Hepatocyte (in vitro differentiated cells): ENCODE results near the gene SETBP1. TPM values are rescaled to one million over a fixed set of nuclear protein-coding genes. Genes with fewer than 3 reads are reported as not detected.

Source experiments
- DNase-seq: peaks from one replicate; pipeline ENCODE4 v3.0.0-alpha.2; 2016; ENCODE audit warnings: low spot score
- H2AFZ ChIP-seq: fragments of 200-600 bp; sonication (generic); 2 replicates; pipeline ENCODE4 v1.6.0; 2016; ENCODE audit warnings: antibody characterized with exemption, mild to moderate bottlenecking
- H3K27ac ChIP-seq: fragments of 200-600 bp; sonication (generic); 2 replicates; pipeline ENCODE4 v1.5.1; 2016; ENCODE audit warnings: mild to moderate bottlenecking
- H3K27me3 ChIP-seq: fragments of 200-600 bp; sonication (generic); 2 replicates; pipeline ENCODE4 v1.6.1; 2016
- H3K36me3 ChIP-seq: fragments of 200-600 bp; sonication (generic); replicated peaks from 2 replicates; pipeline ENCODE4 v1.5.1; 2016; ENCODE audit warnings: low read depth; ENCODE audit not compliant: insufficient read depth
- H3K4me1 ChIP-seq: fragments of 200-600 bp; sonication (generic); 2 replicates; pipeline ENCODE4 v1.5.1; 2016; ENCODE audit warnings: mild to moderate bottlenecking, moderate library complexity; ENCODE audit not compliant: insufficient read depth
- H3K4me2 ChIP-seq: fragments of 200-600 bp; sonication (generic); 2 replicates; pipeline ENCODE4 v1.6.0; 2016
- H3K4me3 ChIP-seq: fragments of 200-600 bp; sonication (generic); 2 replicates; pipeline ENCODE4 v1.5.1; 2016; ENCODE audit warnings: mild to moderate bottlenecking
- H3K79me2 ChIP-seq: fragments of 200-600 bp; sonication (generic); 2 replicates; pipeline ENCODE4 v1.6.0; 2017; ENCODE audit warnings: mild to moderate bottlenecking
- H3K9me2 ChIP-seq: fragments of 200-600 bp; sonication (generic); replicated peaks from 2 replicates; pipeline ENCODE4 v1.6.0; 2017; ENCODE audit warnings: mild to moderate bottlenecking; ENCODE audit not compliant: insufficient read depth
- H3K9me3 ChIP-seq: fragments of 200-600 bp; sonication (generic); 2 replicates; pipeline ENCODE4 v1.5.1; 2016; ENCODE audit warnings: low read depth, mild to moderate bottlenecking
- H4K20me1 ChIP-seq: fragments of 200-600 bp; sonication (generic); 2 replicates; pipeline ENCODE4 v1.6.0; 2016; ENCODE audit warnings: mild to moderate bottlenecking; ENCODE audit not compliant: insufficient read depth, poor library complexity, severe bottlenecking
- CTCF ChIP-seq: fragments of 200-600 bp; sonication (generic); IDR thresholded peaks from 2 replicates; pipeline ENCODE4 v1.5.1; 2016; ENCODE audit warnings: antibody characterized with exemption, mild to moderate bottlenecking; ENCODE audit not compliant: poor library complexity
- EZH2 ChIP-seq: fragments of 200-600 bp; sonication (generic); IDR thresholded peaks from 2 replicates; pipeline ENCODE4 v1.6.1; 2016; ENCODE audit warnings: antibody characterized with exemption, mild to moderate bottlenecking, borderline replicate concordance
- EZH2phosphoT487 ChIP-seq: fragments of 200-600 bp; sonication (generic); IDR thresholded peaks from one replicate; pipeline ENCODE4 v1.6.1; 2018; ENCODE audit warnings: antibody characterized with exemption, mild to moderate bottlenecking, low read depth, moderate library complexity; ENCODE audit not compliant: unreplicated experiment, severe bottlenecking
- WGBS: methylation state at CpG from one replicate; pipeline ENCODE4 v1.1.6; 2016; ENCODE audit warnings: low lambda C conversion rate; ENCODE audit errors: missing lambda C conversion rate; 5-methylcytosine and 5-hydroxymethylcytosine counted together
- polyA plus RNA-seq: library from polyadenylated mRNA; unstranded; fragments of >200 nt; fragmentation: Nextera tagmentation; extraction: Ambion mirVana; gene quantifications from 2 replicates; pipeline ENCODE4 v1.2.1, GENCODE V29; 2016
- total RNA-seq: library from RNA; depleted of rRNA; stranded (reverse); fragments of >200 nt; gene quantifications from 2 replicates; pipeline ENCODE4 v1.2.3, GENCODE V29; 2014

The SETBP1 gene
- total and polyA plus RNA-seq, 2 experiments from 2014 or later = 10.3 to 21.1 TPM

GRCh38 chr18:44793194-44793593 lies 112.5 kb downstream of the SETBP1 start:
- H3K4me3 ChIP-seq = no peak overlapping the region
- peaks cover 21% of the 10 kb centered on the region for H3K79me2 ChIP-seq
- peaks cover 66% of the 10 kb centered on the region for H3K4me1 ChIP-seq
- no peaks in the 10 kb centered on the region for H3K9me2 ChIP-seq
- H3K27ac ChIP-seq = no peak overlapping the region
- H3K27me3 ChIP-seq = no peaks in the 10 kb centered on the region
- no peaks in the 10 kb centered on the region for H3K9me3 ChIP-seq
- no peak for DNase-seq
- no peak for TF ChIP-seq CTCF
- no peak for TF ChIP-seq EZH2
- no peak for TF ChIP-seq EZH2phosphoT487
- no peaks in the 10 kb centered on the region for H3K36me3 ChIP-seq
- peak overlapping the region; percentile 16 for H3K4me2 ChIP-seq
- peaks cover 2% of the 10 kb centered on the region for H4K20me1 ChIP-seq
- 73% methylated on average over 2 of the region's 2 CpGs for WGBS
- no peak overlapping the region for H2AFZ ChIP-seq

GRCh38 chr18:44793685-44794084 lies 113.0 kb downstream of the SETBP1 start:
- Histone ChIP-seq H3K27me3 (no peaks in the 10 kb centered on the region), H3K27ac (no peak overlapping the region)

GRCh38 chr18:44795241-44795640 lies 114.6 kb downstream of the SETBP1 start:
- Histone ChIP-seq H3K9me3 (no peaks in the 10 kb centered on the region), H3K4me2 (no peak overlapping the region), H3K4me3 (no peak overlapping the region), H3K36me3 (no peaks in the 10 kb centered on the region), H3K79me2 (peaks cover 11% of the 10 kb centered on the region), H3K27ac (peak overlapping the region; percentile 81), H3K27me3 (no peaks in the 10 kb centered on the region), H4K20me1 (no peaks in the 10 kb centered on the region), H3K4me1 (peaks cover 65% of the 10 kb centered on the region), H2AFZ (no peak overlapping the region), H3K9me2 (no peaks in the 10 kb centered on the region)
- 97% methylated on average over 4 of the region's 4 CpGs for WGBS
- no peak for TF ChIP-seq CTCF
- TF ChIP-seq EZH2 = no peak
- no peak for TF ChIP-seq EZH2phosphoT487
- no peak for DNase-seq

More at GRCh38 chr18:44793685-44794084, 113.0 kb downstream of the SETBP1 start:
- H3K4me1 ChIP-seq = peaks cover 66% of the 10 kb centered on the region
- H3K4me3 ChIP-seq = no peak overlapping the region
- WGBS = 100% methylated on average over 1 of the region's 1 CpG
- no peaks in the 10 kb centered on the region for H4K20me1 ChIP-seq
- no peaks in the 10 kb centered on the region for H3K9me2 ChIP-seq
- DNase-seq = no peak
- H3K4me2 ChIP-seq = no peak overlapping the region
- TF ChIP-seq EZH2phosphoT487 (no peak), CTCF (no peak), EZH2 (no peak)
- H3K36me3 ChIP-seq = no peaks in the 10 kb centered on the region
- H2AFZ ChIP-seq = no peak overlapping the region
- peaks cover 16% of the 10 kb centered on the region for H3K79me2 ChIP-seq
- H3K9me3 ChIP-seq = no peaks in the 10 kb centered on the region
